CD4-positive, CD25-positive, alpha-beta regulatory T cell (primary cell): ENCODE results near the gene PPP1R3G. TPM values are rescaled to one million over a fixed set of nuclear protein-coding genes. Genes with fewer than 3 reads are reported as not detected.

Source experiments
- ATAC-seq, 2 donors: fragments of 150-1000 bp; cut with Tn5 transposase; one replicate each; pipeline ENCODE4 v1.10.0; 2021; ENCODE audit warnings: low read depth in 2 of 2, moderate number of reproducible peaks in 2 of 2, moderate library complexity in 1 of 2
- DNase-seq, 3 donors: peaks; one replicate each; pipeline versions ENCODE4 v3.0.0 to v3.0.0-alpha.2; 2012 to 2022; ENCODE audit warnings: mixed read lengths in 1 of 3
- H3K27ac ChIP-seq: one replicate; pipeline ENCODE4 v1.7.0; 2013; ENCODE audit warnings: mild to moderate bottlenecking, low read length; ENCODE audit not compliant: insufficient read depth, poor library complexity, severe bottlenecking
- H3K27me3 ChIP-seq: one replicate; pipeline ENCODE4 v1.7.0; 2013; ENCODE audit warnings: low read length; ENCODE audit not compliant: control insufficient read depth, insufficient read depth
- H3K36me3 ChIP-seq: one replicate; pipeline ENCODE4 v1.7.0; 2013; ENCODE audit warnings: mild to moderate bottlenecking, low read length, moderate library complexity; ENCODE audit not compliant: control insufficient read depth, insufficient read depth
- H3K4me1 ChIP-seq: 2 replicates; pipeline ENCODE4 v1.7.0; 2013; ENCODE audit warnings: mild to moderate bottlenecking, low read length; ENCODE audit not compliant: insufficient read depth, control insufficient read depth, poor library complexity, severe bottlenecking
- H3K4me3 ChIP-seq: one replicate; pipeline ENCODE4 v1.7.0; 2013; ENCODE audit warnings: low read depth, mild to moderate bottlenecking, low read length, moderate library complexity
- H3K9me3 ChIP-seq, 2 experiments: 1 replicate in 1 of 2; 2 replicates in 1 of 2; pipeline ENCODE4 v1.7.0; 2013; ENCODE audit warnings: low read length in 2 of 2, mild to moderate bottlenecking in 1 of 2, moderate library complexity in 1 of 2; ENCODE audit not compliant: control insufficient read depth in 2 of 2
- H3K27ac Mint-ChIP-seq, 3 donors: one replicate each; pipeline ENCODE4 v1.8.0; 2020 to 2022; ENCODE audit warnings: mild to moderate bottlenecking in 3 of 3, mixed read lengths in 3 of 3, moderate library complexity in 2 of 3
- H3K27me3 Mint-ChIP-seq: one replicate; pipeline ENCODE4 v1.8.0; 2022; ENCODE audit warnings: mild to moderate bottlenecking, mixed read lengths
- H3K36me3 Mint-ChIP-seq: one replicate; pipeline ENCODE4 v1.8.0; 2020; ENCODE audit warnings: mixed read lengths
- H3K4me1 Mint-ChIP-seq, 4 donors: one replicate each; pipeline ENCODE4 v1.8.0; 2020 to 2022; ENCODE audit warnings: mixed read lengths in 4 of 4, mild to moderate bottlenecking in 1 of 4
- H3K4me3 Mint-ChIP-seq, 4 donors: one replicate each; pipeline ENCODE4 v1.8.0; 2020 to 2022; ENCODE audit warnings: mild to moderate bottlenecking in 4 of 4, mixed read lengths in 4 of 4, moderate library complexity in 3 of 4
- H3K9me3 Mint-ChIP-seq, 7 donors: one replicate each; pipeline ENCODE4 v1.8.0; 2020 to 2022; ENCODE audit warnings: mixed read lengths in 7 of 7, mild to moderate bottlenecking in 3 of 7, moderate library complexity in 2 of 7
- polyA plus RNA-seq, 4 donors: library from polyadenylated mRNA; unstranded; fragments of 300-500 nt; fragmentation: Illumina TruSeq; gene quantifications; one replicate each; pipeline ENCODE4 v1.2.3, GENCODE V29; 2021
- total RNA-seq: library from RNA; stranded (reverse); gene quantifications from one replicate; pipeline ENCODE4 v1.2.3, GENCODE V29; 2022

PPP1R3G gene
- total and polyA plus RNA-seq, 5 donors from 2014 or later: 0.10 TPM; not detected in 4

GRCh38 chr6:5050009-5050408, 35.1 kb upstream of the PPP1R3G start:
- H3K27ac ChIP-seq: no peak overlapping the region
- Mint-ChIP-seq H3K9me3 (peaks cover 0 to 28% (median 7%) of the 10 kb centered on the region in 7 donors), H3K27ac (no peak overlapping the region), H3K27me3 (peaks cover 27% of the 10 kb centered on the region), H3K4me1 (no peaks in the 10 kb centered on the region), H3K36me3 (peaks cover 4% of the 10 kb centered on the region), H3K4me3 (no peak overlapping the region)
- no peak overlapping the region for H3K4me3 ChIP-seq
- ATAC-seq (no peak), DNase-seq (no peak)
- H3K27me3 ChIP-seq: no peaks in the 10 kb centered on the region
- H3K4me1 ChIP-seq: no peaks in the 10 kb centered on the region
- peaks cover 14 to 20% of the 10 kb centered on the region in 2 experiments for H3K9me3 ChIP-seq
- H3K36me3 ChIP-seq: no peaks in the 10 kb centered on the region

GRCh38 chr6:5051394-5051793, 33.7 kb upstream of the PPP1R3G start:
- no peak overlapping the region for H3K4me3 ChIP-seq
- H3K4me3 Mint-ChIP-seq: no peak overlapping the region
- DNase-seq: no peak
- H3K4me1 ChIP-seq: no peaks in the 10 kb centered on the region
- no peak overlapping the region for H3K27ac Mint-ChIP-seq
- H3K27me3 Mint-ChIP-seq: peaks cover 27% of the 10 kb centered on the region
- ATAC-seq: no peak
- H3K9me3 Mint-ChIP-seq: peaks cover 0 to 28% (median 9%) of the 10 kb centered on the region in 7 donors
- H3K36me3 Mint-ChIP-seq: peaks cover 3% of the 10 kb centered on the region
- no peaks in the 10 kb centered on the region for H3K36me3 ChIP-seq
- no peaks in the 10 kb centered on the region for H3K27me3 ChIP-seq
- no peak overlapping the region for H3K27ac ChIP-seq
- peaks cover 14 to 20% of the 10 kb centered on the region in 2 experiments for H3K9me3 ChIP-seq
- H3K4me1 Mint-ChIP-seq: no peaks in the 10 kb centered on the region

GRCh38 chr6:5053038-5053437, 32.1 kb upstream of the PPP1R3G start:
- Mint-ChIP-seq H3K27me3 (peaks cover 28% of the 10 kb centered on the region), H3K27ac (no peak overlapping the region), H3K9me3 (peaks cover 0 to 28% (median 5%) of the 10 kb centered on the region in 7 donors), H3K4me3 (no peak overlapping the region), H3K4me1 (no peaks in the 10 kb centered on the region), H3K36me3 (no peaks in the 10 kb centered on the region)
- H3K27me3 ChIP-seq: no peaks in the 10 kb centered on the region
- peaks cover 14 to 20% of the 10 kb centered on the region in 2 experiments for H3K9me3 ChIP-seq
- ATAC-seq (no peak), DNase-seq (no peak)
- H3K27ac ChIP-seq: no peak overlapping the region
- H3K4me3 ChIP-seq: no peak overlapping the region
- H3K36me3 ChIP-seq: no peaks in the 10 kb centered on the region
- H3K4me1 ChIP-seq: no peaks in the 10 kb centered on the region

- no peaks in the 10 kb centered on the region for H3K4me1 Mint-ChIP-seq
- H3K9me3 ChIP-seq: peaks cover 14 to 20% of the 10 kb centered on the region in 2 experiments
- no peaks in the 10 kb centered on the region for H3K36me3 Mint-ChIP-seq
- no peak overlapping the region for H3K4me3 ChIP-seq
- no peaks in the 10 kb centered on the region for H3K27me3 ChIP-seq
- DNase-seq (no peak), ATAC-seq (no peak)
- H3K9me3 Mint-ChIP-seq: peaks cover 0 to 22% (median 4%) of the 10 kb centered on the region in 7 donors
- H3K36me3 ChIP-seq: no peaks in the 10 kb centered on the region
- no peak overlapping the region for H3K4me3 Mint-ChIP-seq
- H3K4me1 ChIP-seq: no peaks in the 10 kb centered on the region
- no peak overlapping the region for H3K27ac Mint-ChIP-seq
- H3K27ac ChIP-seq: no peak overlapping the region
- peaks cover 30% of the 10 kb centered on the region for H3K27me3 Mint-ChIP-seq
Measured at GRCh38 chr6:5053864-5054244, 31.3 kb upstream of the PPP1R3G start.

- H3K27ac Mint-ChIP-seq: no peak overlapping the region
Measured at GRCh38 chr6:5054245-5054873, 30.8 kb upstream of the PPP1R3G start.

GRCh38 chr6:5055118-5055517, 30.0 kb upstream of the PPP1R3G start:
- DNase-seq: no peak
- no peak overlapping the region for H3K27ac ChIP-seq
- no peaks in the 10 kb centered on the region for H3K36me3 Mint-ChIP-seq
- H3K4me3 Mint-ChIP-seq: no peak overlapping the region
- H3K9me3 ChIP-seq: peaks cover 13 to 17% of the 10 kb centered on the region in 2 experiments
- peaks cover 24% of the 10 kb centered on the region for H3K27me3 Mint-ChIP-seq
- H3K36me3 ChIP-seq: no peaks in the 10 kb centered on the region
- no peaks in the 10 kb centered on the region for H3K4me1 ChIP-seq
- no peaks in the 10 kb centered on the region for H3K27me3 ChIP-seq
- H3K27ac Mint-ChIP-seq: no peak overlapping the region
- ATAC-seq: no peak
- peaks cover 0 to 21% (median 4%) of the 10 kb centered on the region in 7 donors for H3K9me3 Mint-ChIP-seq
- no peak overlapping the region for H3K4me3 ChIP-seq
- H3K4me1 Mint-ChIP-seq: no peaks in the 10 kb centered on the region

More at GRCh38 chr6:5054245-5054873, 30.8 kb upstream of the PPP1R3G start:
- Histone ChIP-seq H3K4me1 (no peaks in the 10 kb centered on the region), H3K9me3 (peaks cover 14 to 20% of the 10 kb centered on the region in 2 experiments), H3K27me3 (no peaks in the 10 kb centered on the region), H3K4me3 (no peak overlapping the region), H3K36me3 (no peaks in the 10 kb centered on the region), H3K27ac (no peak overlapping the region)
- Mint-ChIP-seq H3K27me3 (peaks cover 29% of the 10 kb centered on the region), H3K4me3 (no peak overlapping the region), H3K36me3 (no peaks in the 10 kb centered on the region), H3K9me3 (peaks cover 0 to 21% (median 4%) of the 10 kb centered on the region in 7 donors), H3K4me1 (no peaks in the 10 kb centered on the region)
- DNase-seq (no peak), ATAC-seq (no peak)

- no peak overlapping the region for H3K27ac ChIP-seq
- ATAC-seq (no peak), DNase-seq (no peak)
- no peak overlapping the region for H3K4me3 ChIP-seq
- H3K9me3 ChIP-seq: no peaks in the 10 kb centered on the region
- H3K27ac Mint-ChIP-seq: no peak overlapping the region
- H3K4me1 Mint-ChIP-seq: no peaks in the 10 kb centered on the region
- no peaks in the 10 kb centered on the region for H3K36me3 ChIP-seq
- no peak overlapping the region for H3K4me3 Mint-ChIP-seq
- peaks cover 0 to 4% (median under 1%) of the 10 kb centered on the region in 7 donors for H3K9me3 Mint-ChIP-seq
- H3K27me3 ChIP-seq: no peaks in the 10 kb centered on the region
- no peaks in the 10 kb centered on the region for H3K4me1 ChIP-seq
- H3K36me3 Mint-ChIP-seq: no peaks in the 10 kb centered on the region
- H3K27me3 Mint-ChIP-seq: peaks cover 14% of the 10 kb centered on the region
Measured at GRCh38 chr6:5058254-5058653, 26.9 kb upstream of the PPP1R3G start.
